ENCODE data around the gene RALGDS.

The RALGDS gene

DNA sequence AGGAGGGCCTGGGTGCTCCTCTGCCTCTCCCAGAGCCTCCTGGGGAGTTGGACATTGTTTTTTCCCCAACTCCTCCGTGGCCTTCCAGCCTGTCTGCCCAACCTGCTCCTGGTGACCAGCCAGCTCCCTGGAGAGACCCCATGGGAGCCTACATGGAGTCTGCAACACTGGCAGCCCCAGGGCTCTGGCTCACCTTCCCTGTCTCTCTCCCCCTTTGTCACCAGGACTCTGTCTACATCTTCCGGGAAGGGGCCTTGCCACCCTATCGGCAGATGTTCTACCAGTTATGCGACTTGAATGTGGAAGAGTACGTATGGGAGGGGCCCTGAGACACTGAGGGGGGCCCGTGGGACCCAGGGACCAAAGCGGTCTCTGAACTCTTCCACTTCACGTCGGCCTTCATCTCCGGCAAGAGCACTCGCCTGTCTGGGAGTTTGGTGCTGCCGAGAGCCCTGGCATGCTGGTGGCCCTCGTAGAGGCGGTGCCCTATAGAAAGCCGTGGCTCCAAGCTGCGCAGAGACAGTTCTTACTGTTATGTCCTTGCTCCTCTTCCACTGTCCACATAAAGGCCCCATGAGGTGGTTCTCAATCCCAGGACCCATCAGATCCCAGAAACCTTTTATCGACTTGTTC lies 65.1 kb downstream of the RALGDS start:
- no peak for DNase-seq (ENCODE audit: low read depth in 2 of 3, low spot score in 1 of 3)

DNA sequence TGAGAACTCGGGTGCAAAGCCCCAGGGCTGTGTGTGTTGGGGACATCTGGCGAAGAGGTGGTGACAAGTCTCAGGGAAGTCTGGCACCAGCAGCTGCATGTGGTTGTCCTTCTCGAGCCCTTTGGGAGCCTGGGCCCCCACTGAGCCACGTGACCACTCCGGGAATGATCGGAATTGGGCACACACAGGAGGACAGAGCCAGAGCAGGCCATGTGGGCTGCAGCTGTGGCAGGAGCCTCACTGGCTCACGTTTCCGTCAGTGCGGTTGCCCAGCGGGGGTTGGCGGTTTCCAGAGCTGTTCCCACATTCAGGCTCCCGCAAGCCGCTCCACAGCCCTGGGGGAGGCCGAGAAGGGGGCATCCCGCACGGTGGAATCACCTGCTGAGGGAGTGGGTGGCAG lies 66.1 kb downstream of the RALGDS start:
- no peak for DNase-seq (ENCODE audit: low read depth in 2 of 3, low spot score in 1 of 3)

DNA sequence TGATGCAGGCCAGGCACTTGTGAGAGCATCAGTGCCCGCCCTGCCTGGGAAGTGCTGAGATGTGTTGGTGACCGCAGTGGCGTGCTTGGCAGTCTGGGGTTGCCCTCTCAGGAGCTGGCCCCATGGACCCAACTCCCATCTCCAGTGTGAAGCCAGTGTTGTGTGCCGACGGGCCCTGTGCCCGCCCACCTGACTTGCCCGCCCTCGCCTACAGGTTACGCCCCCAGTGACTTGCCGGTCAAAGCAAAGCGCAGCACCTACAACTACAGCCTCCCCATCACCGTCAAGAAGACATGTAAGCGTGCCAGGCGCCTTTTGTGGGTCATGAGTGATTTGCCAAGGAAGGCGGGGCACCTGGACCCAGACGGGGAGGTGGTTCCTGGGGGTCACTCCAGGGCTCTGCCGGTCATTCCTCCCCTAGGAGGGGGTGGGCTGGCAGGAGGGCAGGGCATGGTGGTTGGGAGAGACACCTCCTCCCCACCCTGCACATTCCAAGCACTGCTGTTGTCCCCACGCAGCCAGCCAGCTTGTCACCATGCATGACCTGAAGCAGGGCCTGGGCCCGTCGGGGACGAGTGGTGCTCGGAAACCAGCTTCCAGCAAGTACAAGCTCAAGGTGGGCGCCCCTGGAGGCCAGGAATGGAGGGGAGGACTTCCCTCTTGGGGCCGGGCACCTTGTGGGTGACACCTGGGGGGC lies 66.7 kb downstream of the RALGDS start:
- no peak for DNase-seq (ENCODE audit: low read depth in 2 of 3, low spot score in 1 of 3)

DNA sequence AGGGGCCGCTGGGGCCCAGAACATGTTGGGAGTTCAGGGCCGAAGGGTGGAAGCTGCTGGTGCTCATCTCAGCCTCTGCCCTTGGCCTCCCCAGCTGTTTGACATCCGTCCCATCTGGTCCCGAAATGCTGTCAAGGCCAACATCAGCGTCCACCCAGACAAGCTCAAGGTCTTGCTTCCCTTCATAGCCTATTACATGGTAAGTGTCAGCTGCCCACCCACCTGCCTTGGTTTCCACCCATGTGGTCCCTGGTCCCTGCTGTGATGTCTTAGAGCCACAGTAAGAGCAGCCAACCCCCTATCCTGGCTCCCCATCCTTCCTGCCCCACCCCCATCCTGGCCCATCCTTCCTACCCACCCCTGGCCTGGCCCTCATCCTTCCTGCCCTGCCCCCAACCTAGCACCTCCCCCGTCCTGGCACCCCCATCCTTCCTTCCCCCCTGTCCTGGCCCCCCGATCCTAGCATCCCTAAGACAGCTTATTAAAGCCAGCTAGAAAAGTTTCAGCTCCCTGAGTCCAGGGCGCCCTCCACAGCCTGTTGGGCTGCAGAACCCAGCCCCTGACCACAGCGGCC lies 69.0 kb downstream of the RALGDS start:
- no peak for DNase-seq (ENCODE audit: low read depth in 2 of 3, low spot score in 1 of 3)

DNA sequence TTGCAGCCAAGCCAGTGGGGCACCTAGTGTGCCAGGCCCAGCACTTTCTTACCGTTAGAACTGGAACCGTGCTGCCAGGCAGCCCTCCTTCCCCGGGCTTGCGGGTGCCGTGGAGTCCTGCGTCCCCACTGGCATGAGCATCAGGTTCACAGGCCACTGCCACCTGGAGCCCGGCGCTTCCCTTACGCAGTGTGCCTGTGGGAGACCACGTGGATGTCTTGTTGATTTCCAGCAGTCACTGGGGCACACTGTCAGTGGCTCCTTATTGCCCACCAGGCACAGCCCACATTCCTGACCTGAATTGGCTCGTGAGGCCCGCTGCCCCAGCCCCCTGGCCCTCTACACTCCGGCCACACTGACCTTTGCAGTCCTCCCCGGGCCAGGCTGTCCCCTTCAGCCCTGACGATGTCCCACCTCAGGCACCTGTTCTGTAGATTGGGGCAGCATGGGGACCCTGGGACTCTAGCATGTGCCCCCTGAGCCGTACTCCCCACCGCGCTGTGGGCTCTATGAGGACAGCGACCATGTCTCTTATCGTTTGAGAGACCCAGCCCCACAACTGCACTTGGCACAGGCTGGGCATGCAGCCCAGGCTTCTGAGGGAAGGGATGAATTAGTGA lies 69.6 kb downstream of the RALGDS start:
- DNase-seq (ENCODE audit: low read depth in 2 of 3, low spot score in 1 of 3), result no peak

DNA sequence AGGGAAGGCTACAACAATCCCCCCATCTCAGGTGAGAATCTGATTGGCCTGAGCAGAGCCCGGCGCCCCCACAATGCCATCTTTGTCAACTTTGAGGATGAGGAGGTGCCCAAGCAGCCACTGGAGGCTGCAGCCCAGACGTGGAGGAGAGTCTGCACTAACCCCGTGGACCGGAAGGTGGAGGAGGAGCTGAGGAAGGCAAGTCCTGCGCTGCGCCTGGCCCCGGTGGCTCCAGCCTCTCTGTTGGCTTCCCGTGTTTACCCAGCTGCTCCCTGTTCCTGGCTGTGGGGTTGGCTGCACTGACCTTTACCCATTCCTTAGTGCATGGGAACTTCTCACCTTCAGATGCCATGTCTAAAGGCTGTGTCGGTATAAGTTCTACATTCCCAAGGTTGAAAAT lies 70.3 kb downstream of the RALGDS start:
- DNase-seq (ENCODE audit: low read depth in 2 of 3, low spot score in 1 of 3), result no peak

DNA sequence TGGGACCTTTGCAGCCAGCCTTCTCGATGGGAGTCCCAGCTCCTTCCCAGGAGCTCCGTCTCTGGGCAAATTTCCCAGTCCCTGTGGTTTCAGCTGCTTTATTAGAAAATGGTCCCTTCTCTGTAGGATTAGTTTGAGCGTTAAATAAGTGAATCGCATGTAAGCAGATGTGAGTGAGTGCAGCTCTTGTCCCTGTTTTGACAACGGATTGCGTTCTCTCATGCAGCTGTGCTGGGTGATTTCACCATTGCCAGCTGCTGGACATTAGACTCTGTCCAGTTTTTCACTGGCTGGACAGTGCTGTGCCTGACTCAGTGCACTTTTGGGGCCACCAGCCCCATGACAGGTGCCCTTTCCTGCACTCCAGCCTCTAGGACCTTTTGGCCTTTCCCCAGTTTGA lies 70.9 kb downstream of the RALGDS start:
- no peak for DNase-seq (ENCODE audit: low read depth in 2 of 3, low spot score in 1 of 3)

DNA sequence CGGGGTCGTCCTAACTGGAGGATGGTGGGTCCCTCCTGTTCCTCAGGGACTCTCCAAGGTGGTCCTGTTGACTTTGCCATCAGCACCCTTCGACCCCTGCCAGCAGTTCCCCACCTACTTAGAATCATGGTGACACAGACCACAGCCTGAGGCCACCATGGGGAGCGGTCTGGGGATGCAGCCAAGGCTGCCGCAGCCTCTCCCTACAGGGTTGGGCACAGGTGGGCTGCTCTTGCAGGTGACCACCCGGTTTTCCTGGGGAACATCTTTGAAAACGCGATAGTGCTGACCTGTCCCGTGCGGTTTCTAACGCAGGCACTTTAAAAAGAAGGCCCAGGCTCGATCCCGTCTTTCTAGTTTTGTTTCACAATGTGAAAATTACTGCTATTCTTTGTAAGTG lies 72.0 kb downstream of the RALGDS start:
- no peak for DNase-seq (ENCODE audit: low read depth in 2 of 3, low spot score in 1 of 3)

DNA sequence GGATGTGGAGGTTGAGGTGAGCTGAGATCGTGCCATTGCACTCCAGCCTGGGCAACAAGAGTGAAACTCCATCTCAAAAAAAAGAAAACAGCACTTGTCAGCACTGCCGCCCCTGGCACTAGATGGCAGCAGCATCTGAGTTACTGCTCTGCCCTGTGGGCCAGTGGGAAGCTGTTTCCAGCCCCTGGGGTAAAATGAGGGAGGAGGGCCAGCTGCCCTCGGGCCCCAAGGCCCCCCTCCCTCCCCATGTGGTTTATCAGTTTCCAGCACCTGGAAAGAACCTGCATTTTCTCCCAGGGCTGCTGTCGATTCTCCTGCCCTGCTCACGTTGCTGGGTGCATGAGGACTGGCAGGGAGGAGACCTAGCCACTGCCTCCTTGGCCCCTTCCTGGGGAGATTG lies 72.4 kb downstream of the RALGDS start:
- DNase-seq (ENCODE audit: low read depth in 2 of 3, low spot score in 1 of 3), result no peak

Data from stimulated activated CD4-positive, alpha-beta T cell treated with anti-CD3 and anti-CD28 coated beads, Interleukin-12 subunit alpha, Interleukin-12 subunit beta, amount 100 ng/mL, for 48 hours (primary cell).